GM23248 (cell line): ENCODE measurements around the gene CCDC158.

Experiments used
- EZH2 ChIP-seq: fragments of 200-600 bp; sonication (generic); IDR thresholded peaks from 2 replicates; pipeline ENCODE4 v1.6.1; 2018; ENCODE audit warnings: antibody characterized with exemption, mild to moderate bottlenecking; ENCODE audit not compliant: insufficient read depth, poor library complexity, severe bottlenecking
- EZH2phosphoT487 ChIP-seq: fragments of 200-600 bp; sonication (generic); IDR thresholded peaks from 2 replicates; pipeline ENCODE4 v1.6.1; 2018; ENCODE audit warnings: antibody characterized with exemption, moderate library complexity, mild to moderate bottlenecking, low read depth; ENCODE audit not compliant: insufficient read depth

DNA sequence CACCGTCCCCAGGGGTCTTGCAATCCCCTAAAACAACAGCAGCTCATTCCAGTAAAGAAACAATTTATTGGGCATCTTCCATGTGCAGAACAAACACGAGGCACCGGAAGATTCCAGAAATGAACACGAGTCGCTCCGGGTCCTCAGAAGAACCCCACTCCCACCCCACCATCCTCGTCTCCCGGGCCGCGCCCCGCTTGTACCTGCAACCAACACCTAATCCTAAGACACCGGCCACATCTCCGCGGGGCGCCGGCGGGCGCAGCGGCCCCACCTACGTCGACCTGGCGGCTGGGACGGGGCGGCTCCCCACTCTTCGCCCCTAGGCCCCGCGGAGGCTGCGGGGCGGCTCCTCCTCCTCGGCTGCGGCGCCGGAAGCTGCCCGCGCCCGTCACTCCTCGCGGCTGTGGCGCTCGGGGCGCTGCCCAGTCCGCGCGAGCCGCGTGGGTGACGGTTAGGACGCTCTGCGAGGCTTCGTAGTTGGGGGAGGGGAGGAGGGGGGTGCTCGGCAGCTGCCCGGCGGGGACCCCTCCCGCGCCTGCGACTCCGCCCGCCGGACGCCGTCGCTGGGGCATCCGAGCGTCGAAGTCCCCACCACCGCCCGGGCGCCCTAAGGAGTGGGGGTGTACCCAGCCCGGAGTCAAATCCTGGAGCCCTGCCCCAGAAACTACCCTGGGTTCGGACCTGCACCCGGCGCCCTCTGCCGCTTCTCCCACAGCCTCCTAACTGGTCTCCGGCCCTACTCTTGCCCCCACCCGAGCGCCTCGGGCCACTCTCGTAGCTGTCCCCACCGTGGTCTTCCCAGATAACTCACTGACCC, at the start of gene CCDC158:
- TF ChIP-seq EZH2 (no peak), EZH2phosphoT487 (no peak)
